ENCODE measurements around the gene SORCS2.

The SORCS2 gene

DNA sequence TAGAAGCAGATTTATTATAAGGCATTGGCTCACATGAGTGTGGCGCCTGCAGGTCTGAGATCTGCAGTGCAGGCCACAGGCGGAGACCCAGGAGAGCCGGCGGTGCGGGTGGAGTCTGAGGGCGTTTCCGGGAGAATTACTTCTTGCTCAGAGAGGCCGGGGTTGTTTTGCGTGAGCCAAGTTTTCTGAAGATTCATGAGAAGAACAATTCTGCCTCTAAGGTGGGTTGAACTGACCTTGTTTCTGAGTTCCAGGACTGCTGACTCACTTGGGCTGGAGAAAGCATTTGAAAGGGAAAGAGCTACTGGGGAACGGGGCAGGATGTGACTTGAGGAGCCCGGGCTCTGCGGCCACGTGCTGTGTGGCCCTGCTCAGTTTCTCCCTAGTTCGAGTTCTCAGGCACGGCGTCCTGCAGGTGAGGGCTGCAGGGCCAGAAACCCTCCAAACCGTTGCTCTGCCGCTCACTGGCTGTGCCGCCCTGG lies 36.7 kb upstream of the SORCS2 start:
- DNase-seq (ENCODE audit: extremely low read depth, low read depth) = no peak
- TF ChIP-seq, protein P1, sequence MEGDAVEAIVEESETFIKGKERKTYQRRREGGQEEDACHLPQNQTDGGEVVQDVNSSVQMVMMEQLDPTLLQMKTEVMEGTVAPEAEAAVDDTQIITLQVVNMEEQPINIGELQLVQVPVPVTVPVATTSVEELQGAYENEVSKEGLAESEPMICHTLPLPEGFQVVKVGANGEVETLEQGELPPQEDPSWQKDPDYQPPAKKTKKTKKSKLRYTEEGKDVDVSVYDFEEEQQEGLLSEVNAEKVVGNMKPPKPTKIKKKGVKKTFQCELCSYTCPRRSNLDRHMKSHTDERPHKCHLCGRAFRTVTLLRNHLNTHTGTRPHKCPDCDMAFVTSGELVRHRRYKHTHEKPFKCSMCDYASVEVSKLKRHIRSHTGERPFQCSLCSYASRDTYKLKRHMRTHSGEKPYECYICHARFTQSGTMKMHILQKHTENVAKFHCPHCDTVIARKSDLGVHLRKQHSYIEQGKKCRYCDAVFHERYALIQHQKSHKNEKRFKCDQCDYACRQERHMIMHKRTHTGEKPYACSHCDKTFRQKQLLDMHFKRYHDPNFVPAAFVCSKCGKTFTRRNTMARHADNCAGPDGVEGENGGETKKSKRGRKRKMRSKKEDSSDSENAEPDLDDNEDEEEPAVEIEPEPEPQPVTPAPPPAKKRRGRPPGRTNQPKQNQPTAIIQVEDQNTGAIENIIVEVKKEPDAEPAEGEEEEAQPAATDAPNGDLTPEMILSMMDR (IDR thresholded peaks at IDR 0.05; ENCODE audit: low read depth, low read length) = no peak

- no peak for DNase-seq (ENCODE audit: extremely low read depth, low read depth)
- TF ChIP-seq, protein P1 (IDR thresholded peaks at IDR 0.05; ENCODE audit: low read depth, low read length) = no peak
Measured at GRCh38 chr4:7156328-7156727, 36.0 kb upstream of the SORCS2 start.

GRCh38 chr4:7156761-7157488 lies 35.4 kb upstream of the SORCS2 start:
- TF ChIP-seq, protein P1 (IDR thresholded peaks at IDR 0.05; ENCODE audit: low read depth, low read length) = peak; percentile 75
- no peak for DNase-seq (ENCODE audit: extremely low read depth, low read depth)

DNA sequence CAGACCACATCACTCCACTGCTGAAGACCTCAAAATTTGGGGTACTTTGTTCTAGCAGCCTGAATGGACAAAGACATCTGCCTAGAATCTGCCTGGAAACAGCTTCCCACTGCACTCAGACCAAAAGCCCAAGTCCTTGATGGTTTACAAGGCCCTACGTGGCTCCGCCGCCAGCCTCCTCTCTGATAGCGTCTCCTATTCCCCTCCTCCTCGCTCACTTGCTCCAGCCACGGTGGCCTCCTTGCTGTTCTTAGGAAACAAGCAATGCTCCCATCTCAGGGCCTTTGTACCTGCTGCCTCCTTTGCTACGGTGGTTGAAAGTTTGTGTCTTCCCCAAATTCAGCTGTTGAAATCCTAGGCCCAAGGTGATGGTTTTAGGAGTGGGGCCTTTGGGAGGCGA lies 34.7 kb upstream of the SORCS2 start:
- TF ChIP-seq, protein P1 (IDR thresholded peaks at IDR 0.05; ENCODE audit: low read depth, low read length) = no peak

GRCh38 chr4:7158081-7158750 lies 34.1 kb upstream of the SORCS2 start:
- TF ChIP-seq, protein P1 (IDR thresholded peaks at IDR 0.05; ENCODE audit: low read depth, low read length) = no peak
- no peak for DNase-seq (ENCODE audit: extremely low read depth, low read depth)

More for the DNA sequence above, 34.7 kb upstream of the SORCS2 start:
- no peak for DNase-seq (ENCODE audit: extremely low read depth, low read depth)

DNA sequence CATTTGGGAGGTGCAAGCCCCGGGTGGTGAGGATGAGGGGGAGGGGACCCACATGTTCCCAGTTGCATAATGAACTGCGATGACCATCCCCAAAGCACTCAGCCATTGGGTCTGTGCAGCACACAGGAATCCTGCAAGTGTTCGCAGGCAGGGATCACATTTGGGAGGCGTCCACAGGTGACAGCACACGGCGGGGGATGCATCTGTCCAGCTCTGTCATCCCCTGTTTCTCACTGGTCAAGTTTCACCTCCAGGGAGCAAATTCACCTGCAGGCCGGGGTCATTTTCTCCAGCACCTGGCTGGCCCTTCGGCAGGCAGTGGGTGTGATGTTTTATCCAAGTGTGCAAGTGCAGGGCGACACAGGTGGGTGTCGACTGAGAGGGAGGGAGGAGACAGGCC lies 33.3 kb upstream of the SORCS2 start:
- TF ChIP-seq, protein P1 (IDR thresholded peaks at IDR 0.05; ENCODE audit: low read depth, low read length) = no peak
- DNase-seq (ENCODE audit: extremely low read depth, low read depth) = no peak

- DNase-seq (ENCODE audit: extremely low read depth, low read depth) = no peak
- TF ChIP-seq, protein P1 (IDR thresholded peaks at IDR 0.05; ENCODE audit: low read depth, low read length) = no peak
Measured at GRCh38 chr4:7159923-7160322, 32.4 kb upstream of the SORCS2 start.

Measured in AG09319 (cell line).